HuH-7 (cell line): ENCODE measurements around the gene BTF3.

ENCODE experiments used
- DNase-seq: peaks from one replicate; pipeline ENCODE4 v3.0.0; 2011; ENCODE audit warnings: low spot score

Gene BTF3

GRCh38 chr5:73525606-73526203 lies 27.5 kb downstream of the BTF3 start:
- DNase-seq: no peak

- no peak for DNase-seq
Measured at GRCh38 chr5:73528248-73528647, 30.0 kb downstream of the BTF3 start.

- DNase-seq: no peak
Measured at GRCh38 chr5:73529081-73529480, 30.8 kb downstream of the BTF3 start.

- no peak for DNase-seq
Measured at GRCh38 chr5:73531356-73531755, 33.1 kb downstream of the BTF3 start.

GRCh38 chr5:73532195-73532594 lies 34.0 kb downstream of the BTF3 start:
- no peak for DNase-seq

GRCh38 chr5:73534011-73534644 lies 35.9 kb downstream of the BTF3 start:
- no peak for DNase-seq

- no peak for DNase-seq
Measured at GRCh38 chr5:73534971-73535370, 36.7 kb downstream of the BTF3 start.

GRCh38 chr5:73539730-73540129 lies 41.5 kb downstream of the BTF3 start:
- no peak for DNase-seq

- no peak for DNase-seq
Measured at GRCh38 chr5:73540192-73540591, 42.0 kb downstream of the BTF3 start.

GRCh38 chr5:73542020-73542419 lies 43.8 kb downstream of the BTF3 start:
- no peak for DNase-seq

GRCh38 chr5:73544429-73545402 lies 46.5 kb downstream of the BTF3 start:
- no peak for DNase-seq

- no peak for DNase-seq
Measured at GRCh38 chr5:73545403-73545779, 47.1 kb downstream of the BTF3 start.

- no peak for DNase-seq
Measured at GRCh38 chr5:73550016-73550415, 51.8 kb downstream of the BTF3 start.

GRCh38 chr5:73552642-73553041 lies 54.4 kb downstream of the BTF3 start:
- DNase-seq: no peak
